Ecto neural progenitor cell (in vitro differentiated cells): Measurements from ENCODE around the gene FLVCR1.
"Not testable (repeated sequence)": the region's sequence is repeated elsewhere in the genome, so short reads cannot be mapped to it uniquely, and the experiment has no call there.

Source experiments
- DNase-seq: peaks from one replicate; pipeline ENCODE4 v3.0.0-alpha.2; 2018; ENCODE audit warnings: low spot score

FLVCR1 gene

DNA sequence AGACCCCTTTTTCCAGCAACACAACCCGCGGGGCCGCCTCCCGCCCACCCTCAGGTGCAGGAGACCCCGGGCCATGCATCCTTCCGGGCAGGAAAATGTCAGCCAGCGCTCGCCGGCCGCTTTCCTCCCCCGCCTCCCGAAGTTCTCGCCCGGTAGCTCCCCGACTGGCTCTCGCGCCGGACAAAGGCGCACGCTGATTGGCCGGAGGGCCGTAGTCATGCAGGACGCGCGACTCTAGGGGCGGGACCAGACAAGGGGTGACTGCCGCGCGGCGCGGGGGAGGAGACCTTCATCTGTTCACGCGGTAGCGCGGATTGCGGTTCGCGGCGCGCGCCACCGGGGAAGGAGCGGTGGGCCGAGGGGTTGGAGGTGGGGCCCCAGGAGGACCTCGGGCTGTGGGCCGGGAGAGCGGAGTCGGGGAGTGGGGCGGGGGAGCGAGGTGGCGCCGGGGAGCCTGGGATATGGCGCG lies at the start of gene FLVCR1:
FLVCR1 (plus strand) TSS at position 284 of the 469 bp plus-strand sequence; CDS start at position 462, 178 bp downstream.
- DNase-seq, result peak; percentile 98

GRCh38 chr1:212814537-212815334 lies 43.3 kb upstream of the FLVCR1 start:
- DNase-seq, result no peak

- no peak for DNase-seq
Measured at GRCh38 chr1:212816567-212817278, 41.4 kb upstream of the FLVCR1 start.

- no peak for DNase-seq
Measured at GRCh38 chr1:212819726-212820125, 38.3 kb upstream of the FLVCR1 start.

DNA sequence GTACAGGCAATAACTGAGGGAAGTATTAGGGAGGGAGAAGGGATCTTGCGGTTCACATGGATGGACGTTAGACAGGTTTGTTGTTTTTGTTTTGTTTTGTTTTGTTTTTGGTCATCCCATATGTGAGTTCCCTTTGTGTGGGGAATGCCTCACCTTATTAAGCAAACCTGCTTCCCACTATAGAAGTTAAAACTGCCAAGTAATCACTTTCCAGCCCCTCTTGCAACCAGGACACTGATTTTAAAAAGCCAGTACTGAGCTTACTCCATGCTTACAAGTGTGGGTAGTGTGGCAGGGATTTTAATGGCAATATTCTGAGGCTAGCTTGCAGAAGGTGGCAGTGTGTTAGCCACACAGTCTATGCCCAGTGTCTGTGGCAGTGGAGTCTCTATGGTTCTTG lies 37.1 kb upstream of the FLVCR1 start:
- no peak for DNase-seq

DNA sequence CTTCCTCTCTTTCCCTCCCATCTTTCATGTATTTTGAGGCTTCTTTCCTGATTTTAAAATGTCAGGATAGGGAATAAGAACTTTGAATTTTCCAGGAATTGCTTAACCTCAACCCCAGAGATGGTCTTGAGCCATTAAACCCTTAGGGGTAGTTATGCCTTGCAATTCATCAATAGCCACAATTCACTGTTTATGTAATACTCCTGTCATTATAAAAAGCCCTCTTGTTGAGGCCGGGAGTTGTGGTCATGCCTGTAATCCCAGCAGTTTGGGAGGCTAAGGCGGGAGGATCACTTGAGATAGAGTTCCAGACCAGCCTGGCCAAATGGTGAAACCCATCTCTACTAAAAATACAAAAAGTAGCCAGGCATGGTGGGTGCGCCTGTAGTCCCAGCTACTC lies 35.1 kb upstream of the FLVCR1 start:
- DNase-seq, result no peak

GRCh38 chr1:212824201-212824600 lies 33.9 kb upstream of the FLVCR1 start:
- DNase-seq, result no peak

- DNase-seq, result no peak
Measured at GRCh38 chr1:212825798-212826452, 32.1 kb upstream of the FLVCR1 start.

DNA sequence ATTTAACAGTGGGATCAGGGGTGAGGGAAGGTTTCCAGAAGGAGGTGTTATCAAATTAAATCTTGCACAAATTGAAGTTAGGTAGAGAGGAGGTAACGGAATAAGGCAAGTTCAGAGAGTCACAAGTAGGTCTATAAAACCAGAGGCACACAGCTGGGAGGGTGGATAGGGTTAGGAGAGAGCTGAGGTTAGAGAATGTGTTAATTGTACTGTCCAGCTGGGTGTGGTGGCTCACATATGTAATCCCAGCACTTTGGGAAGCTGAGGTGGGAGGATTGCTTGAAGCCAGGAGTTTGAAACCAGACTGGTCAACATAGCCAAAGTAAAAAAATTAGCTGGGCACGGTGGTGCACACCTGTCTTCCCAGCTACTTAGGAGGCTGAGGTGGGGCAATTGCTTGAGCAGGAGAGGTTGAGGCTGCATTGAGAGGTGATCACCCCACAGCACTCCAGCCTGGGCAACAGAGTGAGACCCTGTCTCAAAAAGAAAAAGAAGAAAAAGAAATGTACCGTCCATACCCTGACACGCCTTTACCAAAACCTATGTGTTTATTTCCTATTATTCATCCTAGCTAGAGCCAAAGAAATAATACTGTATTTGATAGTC lies 30.8 kb upstream of the FLVCR1 start:
- DNase-seq, result no peak

DNA sequence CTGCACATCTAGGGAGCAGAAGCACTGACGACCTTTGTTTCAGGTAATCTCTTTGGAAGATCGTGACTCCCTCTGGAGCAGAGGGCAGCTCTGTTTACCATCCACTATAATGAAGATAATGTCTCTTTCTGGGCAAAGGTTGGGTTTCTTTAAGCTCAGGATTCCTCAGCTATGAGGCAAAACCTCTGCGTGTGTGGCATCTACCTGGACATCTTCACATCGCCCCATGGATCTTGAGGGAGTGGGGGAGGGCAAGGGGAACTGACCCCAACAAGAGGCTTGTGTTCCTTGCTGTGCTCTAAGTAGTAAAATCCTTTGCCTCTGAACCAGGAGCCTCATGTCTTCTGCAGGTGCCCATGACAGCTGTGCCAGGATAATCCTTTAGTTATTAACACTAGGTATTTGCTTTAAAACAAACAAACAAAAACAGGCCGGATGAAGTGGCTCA lies 30.2 kb upstream of the FLVCR1 start:
- no peak for DNase-seq

GRCh38 chr1:212828395-212828794 lies 29.7 kb upstream of the FLVCR1 start:
- no peak for DNase-seq

DNA sequence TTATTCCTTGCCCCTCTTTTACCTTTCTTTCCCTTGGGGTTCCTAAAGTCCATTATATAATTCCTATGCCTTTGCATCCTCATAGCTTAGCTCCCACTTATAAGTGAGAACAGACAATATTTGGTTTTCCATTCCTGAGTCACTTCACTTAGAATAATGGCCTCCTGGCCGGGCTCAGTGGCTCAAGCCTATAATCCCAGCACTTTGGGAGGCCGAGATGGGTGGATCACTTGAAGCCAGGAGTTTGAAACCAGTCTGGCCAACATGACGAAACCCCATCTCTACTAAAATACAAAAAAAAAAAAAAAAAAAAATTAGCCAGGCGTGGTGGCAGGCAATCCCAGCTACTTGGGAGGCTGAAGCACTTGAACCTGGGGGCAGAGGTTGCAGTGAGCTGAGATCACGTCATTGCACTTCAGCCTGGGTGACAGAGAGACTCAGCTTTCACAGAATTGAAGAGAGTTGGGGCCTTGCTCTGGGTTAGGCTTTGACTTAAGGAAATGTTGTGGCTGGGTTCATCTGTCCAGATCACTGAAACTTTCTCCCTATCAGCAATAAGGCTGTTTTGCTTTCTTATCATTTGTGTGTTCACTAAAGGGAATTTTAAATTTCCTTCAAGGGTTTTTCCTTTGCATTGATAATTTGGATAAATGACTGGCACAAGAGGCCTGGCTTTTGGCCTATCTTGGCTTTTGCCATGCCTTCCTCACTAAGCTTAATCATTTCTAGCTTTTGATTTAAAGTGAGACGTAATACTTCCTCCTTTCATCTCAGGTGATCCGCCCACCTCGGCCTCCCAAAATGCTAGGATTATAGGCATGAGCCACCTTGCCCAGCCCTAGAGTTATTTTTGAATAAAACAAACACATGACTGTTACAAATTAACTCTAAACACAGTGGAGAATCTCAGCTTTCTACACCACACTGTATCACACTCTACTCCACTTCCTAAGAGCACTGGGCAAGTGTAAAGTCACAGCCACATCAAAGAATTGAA lies 24.6 kb upstream of the FLVCR1 start:
- DNase-seq, result not testable (repeated sequence)

- DNase-seq, result no peak
Measured at GRCh38 chr1:212838145-212838544, 19.9 kb upstream of the FLVCR1 start.

- DNase-seq, result not testable (repeated sequence)
Measured at GRCh38 chr1:212844521-212844920, 13.6 kb upstream of the FLVCR1 start.

GRCh38 chr1:212847549-212847948 lies 10.5 kb upstream of the FLVCR1 start, which contains the start of gene SPATA45:
SPATA45 (minus strand) TSS chr1:212847649; CDS start chr1:212836149, 11,500 bp downstream.
- no peak for DNase-seq

DNA sequence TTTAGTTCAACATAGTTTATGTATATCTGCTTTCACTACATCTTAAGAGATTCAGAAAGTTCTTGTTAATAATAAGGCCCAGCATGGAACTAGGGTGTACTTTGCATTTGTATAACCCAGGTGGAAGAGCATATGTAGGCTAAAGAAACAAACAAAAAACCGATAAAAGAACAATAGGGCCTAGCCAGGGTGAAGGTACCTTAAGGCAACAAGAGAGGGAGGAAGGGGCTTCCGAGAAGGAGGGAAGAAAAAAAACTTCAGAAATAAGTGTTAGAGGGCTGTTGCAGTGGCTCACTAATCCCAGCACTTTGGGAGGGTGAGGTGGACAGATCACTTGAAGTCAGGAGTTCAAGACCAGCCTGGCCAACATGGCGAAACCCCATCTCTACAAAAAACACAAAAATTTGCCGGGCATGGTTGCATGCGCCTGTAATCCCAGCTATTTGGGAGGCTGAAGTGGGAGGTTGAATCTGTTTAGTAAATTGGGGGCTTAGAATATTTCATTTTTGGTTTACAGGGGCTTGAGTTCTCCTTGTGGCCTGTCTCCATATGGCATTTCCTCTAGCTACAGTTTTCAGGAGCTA lies 5.9 kb upstream of the FLVCR1 start:
- no peak for DNase-seq

- no peak for DNase-seq
Measured at GRCh38 chr1:212853658-212854057, 4.4 kb upstream of the FLVCR1 start.

- DNase-seq, result no peak
Measured at GRCh38 chr1:212856755-212857154, 1.3 kb upstream of the FLVCR1 start.

- no peak for DNase-seq
Measured at GRCh38 chr1:212858461-212859265, 588 bp downstream of the FLVCR1 start.
